Muscle layer of duodenum (tissue), 2 donors: Measurements from ENCODE around the gene HTR3A.

Experiments
- H3K27ac ChIP-seq: one replicate; pipeline ENCODE4 v1.7.0; 2013; ENCODE audit warnings: mild to moderate bottlenecking, low read length
- H3K27me3 ChIP-seq: one replicate; pipeline ENCODE4 v1.7.0; 2013; ENCODE audit warnings: low read depth, mild to moderate bottlenecking, control low read depth, low read length
- H3K36me3 ChIP-seq, 2 donors: one replicate each; pipeline ENCODE4 v1.7.0; 2013; ENCODE audit warnings: low read length in 2 of 2, control low read depth in 1 of 2, mild to moderate bottlenecking in 1 of 2; ENCODE audit not compliant: insufficient read depth in 2 of 2, control insufficient read depth in 1 of 2
- H3K4me1 ChIP-seq, 2 donors: one replicate each; pipeline ENCODE4 v1.7.0; 2013; ENCODE audit warnings: low read length in 2 of 2, mild to moderate bottlenecking in 2 of 2, control low read depth in 1 of 2, moderate library complexity in 1 of 2; ENCODE audit not compliant: insufficient read depth in 2 of 2, control insufficient read depth in 1 of 2
- H3K4me3 ChIP-seq, 2 donors: one replicate each; pipeline ENCODE4 v1.7.0; 2013; ENCODE audit warnings: low read length in 2 of 2, low read depth in 1 of 2, mild to moderate bottlenecking in 1 of 2
- H3K9me3 ChIP-seq, 2 donors: one replicate each; pipeline ENCODE4 v1.7.0; 2013; ENCODE audit warnings: low read length in 2 of 2, control low read depth in 1 of 2, mild to moderate bottlenecking in 1 of 2; ENCODE audit not compliant: control insufficient read depth in 1 of 2
- donor health status: healthy.

HTR3A gene

GRCh38 chr11:113980785-113981184 is 5.9 kb downstream of the HTR3A start:
- Histone ChIP-seq H3K36me3 (no peaks in the 10 kb centered on the region), H3K4me1 (no peaks in the 10 kb centered on the region), H3K9me3 (no peaks in the 10 kb centered on the region), H3K27me3 (no peaks in the 10 kb centered on the region), H3K4me3 (no peak overlapping the region), H3K27ac (no peak overlapping the region)

GRCh38 chr11:113982306-113982705 is 7.4 kb downstream of the HTR3A start:
- no peaks in the 10 kb centered on the region for H3K9me3 ChIP-seq
- no peak overlapping the region for H3K4me3 ChIP-seq
- no peak overlapping the region for H3K27ac ChIP-seq
- no peaks in the 10 kb centered on the region for H3K27me3 ChIP-seq
- no peaks in the 10 kb centered on the region for H3K36me3 ChIP-seq
- H3K4me1 ChIP-seq = no peaks in the 10 kb centered on the region

GRCh38 chr11:113984781-113985180 is 9.9 kb downstream of the HTR3A start:
- H3K4me3 ChIP-seq = no peak overlapping the region
- no peaks in the 10 kb centered on the region for H3K36me3 ChIP-seq
- H3K4me1 ChIP-seq = no peaks in the 10 kb centered on the region
- no peaks in the 10 kb centered on the region for H3K9me3 ChIP-seq
- no peaks in the 10 kb centered on the region for H3K27me3 ChIP-seq
- no peak overlapping the region for H3K27ac ChIP-seq

GRCh38 chr11:113985906-113986305 is 11.0 kb downstream of the HTR3A start:
- Histone ChIP-seq H3K9me3 (no peaks in the 10 kb centered on the region), H3K27me3 (no peaks in the 10 kb centered on the region), H3K36me3 (no peaks in the 10 kb centered on the region)

GRCh38 chr11:113986351-113987140 is 11.6 kb downstream of the HTR3A start:
- Histone ChIP-seq H3K27ac (no peak overlapping the region), H3K4me1 (no peaks in the 10 kb centered on the region), H3K36me3 (no peaks in the 10 kb centered on the region), H3K27me3 (no peaks in the 10 kb centered on the region), H3K9me3 (no peaks in the 10 kb centered on the region), H3K4me3 (no peak overlapping the region)

More at GRCh38 chr11:113985906-113986305, 11.0 kb downstream of the HTR3A start:
- no peak overlapping the region for H3K27ac ChIP-seq
- no peaks in the 10 kb centered on the region for H3K4me1 ChIP-seq
- H3K4me3 ChIP-seq = no peak overlapping the region

GRCh38 chr11:113989381-113989780 is 14.5 kb downstream of the HTR3A start:
- Histone ChIP-seq H3K36me3 (no peaks in the 10 kb centered on the region), H3K27me3 (no peaks in the 10 kb centered on the region), H3K4me3 (no peak overlapping the region), H3K4me1 (no peaks in the 10 kb centered on the region), H3K27ac (no peak overlapping the region), H3K9me3 (no peaks in the 10 kb centered on the region)

- H3K4me3 ChIP-seq = no peak overlapping the region
- H3K4me1 ChIP-seq = no peaks in the 10 kb centered on the region
- H3K27me3 ChIP-seq = no peaks in the 10 kb centered on the region
- H3K36me3 ChIP-seq = no peaks in the 10 kb centered on the region
- no peak overlapping the region for H3K27ac ChIP-seq
- H3K9me3 ChIP-seq = no peaks in the 10 kb centered on the region
Measured at GRCh38 chr11:113989916-113990315, 15.0 kb downstream of the HTR3A start.

GRCh38 chr11:113991170-113991569 is 16.3 kb downstream of the HTR3A start:
- no peaks in the 10 kb centered on the region for H3K4me1 ChIP-seq
- no peak overlapping the region for H3K27ac ChIP-seq
- H3K27me3 ChIP-seq = no peaks in the 10 kb centered on the region
- no peaks in the 10 kb centered on the region for H3K36me3 ChIP-seq
- H3K9me3 ChIP-seq = no peaks in the 10 kb centered on the region
- H3K4me3 ChIP-seq = no peak overlapping the region

GRCh38 chr11:113991718-113992458 is 17.0 kb downstream of the HTR3A start:
- Histone ChIP-seq H3K4me3 (no peak overlapping the region), H3K9me3 (no peaks in the 10 kb centered on the region), H3K27ac (no peak overlapping the region), H3K36me3 (no peaks in the 10 kb centered on the region), H3K27me3 (no peaks in the 10 kb centered on the region), H3K4me1 (no peaks in the 10 kb centered on the region)

GRCh38 chr11:113992459-113993110 is 17.7 kb downstream of the HTR3A start:
- Histone ChIP-seq H3K27me3 (no peaks in the 10 kb centered on the region), H3K9me3 (no peaks in the 10 kb centered on the region), H3K27ac (no peak overlapping the region), H3K4me3 (no peak overlapping the region), H3K4me1 (no peaks in the 10 kb centered on the region), H3K36me3 (no peaks in the 10 kb centered on the region)
